Measurements from ENCODE around the gene SH3PXD2A.

The SH3PXD2A gene

DNA sequence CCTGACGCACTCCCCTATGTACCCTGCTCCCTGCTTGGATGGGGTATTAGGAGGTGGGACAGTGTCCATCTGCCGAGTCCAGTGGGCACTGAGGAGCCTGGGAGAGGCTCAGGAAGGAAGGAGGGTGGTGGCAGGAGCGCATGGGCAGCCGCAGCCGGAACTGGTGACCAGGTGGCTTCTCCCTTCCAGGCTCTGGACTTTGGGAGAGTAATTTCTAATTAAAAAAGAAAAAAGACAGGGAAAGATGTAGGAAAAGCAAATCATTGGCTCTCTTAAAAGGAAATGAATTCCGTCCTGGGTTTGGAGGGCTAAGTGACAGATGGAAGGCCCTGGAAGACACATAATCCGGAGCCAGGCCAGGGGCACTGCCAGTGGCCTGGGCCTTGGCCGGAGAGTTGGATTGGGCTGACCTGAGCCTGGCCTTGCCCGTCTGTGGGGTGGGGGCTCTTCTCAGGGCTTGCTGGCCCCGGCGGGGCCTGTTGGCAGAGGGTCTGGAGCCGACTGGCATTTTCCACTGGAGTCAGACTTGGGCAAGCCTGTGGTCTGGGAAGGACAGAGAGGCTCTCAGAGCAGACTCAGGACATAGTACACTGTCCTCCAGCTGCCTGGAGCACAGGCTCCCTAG is 298.9 kb downstream of the SH3PXD2A start:
- TF ChIP-seq, protein P1, sequence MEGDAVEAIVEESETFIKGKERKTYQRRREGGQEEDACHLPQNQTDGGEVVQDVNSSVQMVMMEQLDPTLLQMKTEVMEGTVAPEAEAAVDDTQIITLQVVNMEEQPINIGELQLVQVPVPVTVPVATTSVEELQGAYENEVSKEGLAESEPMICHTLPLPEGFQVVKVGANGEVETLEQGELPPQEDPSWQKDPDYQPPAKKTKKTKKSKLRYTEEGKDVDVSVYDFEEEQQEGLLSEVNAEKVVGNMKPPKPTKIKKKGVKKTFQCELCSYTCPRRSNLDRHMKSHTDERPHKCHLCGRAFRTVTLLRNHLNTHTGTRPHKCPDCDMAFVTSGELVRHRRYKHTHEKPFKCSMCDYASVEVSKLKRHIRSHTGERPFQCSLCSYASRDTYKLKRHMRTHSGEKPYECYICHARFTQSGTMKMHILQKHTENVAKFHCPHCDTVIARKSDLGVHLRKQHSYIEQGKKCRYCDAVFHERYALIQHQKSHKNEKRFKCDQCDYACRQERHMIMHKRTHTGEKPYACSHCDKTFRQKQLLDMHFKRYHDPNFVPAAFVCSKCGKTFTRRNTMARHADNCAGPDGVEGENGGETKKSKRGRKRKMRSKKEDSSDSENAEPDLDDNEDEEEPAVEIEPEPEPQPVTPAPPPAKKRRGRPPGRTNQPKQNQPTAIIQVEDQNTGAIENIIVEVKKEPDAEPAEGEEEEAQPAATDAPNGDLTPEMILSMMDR (conservative IDR thresholded peaks at IDR 0.05; ENCODE audit: control insufficient read depth, insufficient read depth, low read depth, low read length): no peak

GRCh38 chr10:103555712-103556111 is 299.7 kb downstream of the SH3PXD2A start:
- DNase-seq (ENCODE audit: low read depth): no peak
- TF ChIP-seq, protein P1 (conservative IDR thresholded peaks at IDR 0.05; ENCODE audit: control insufficient read depth, insufficient read depth, low read depth, low read length): no peak
- H3K4me3 ChIP-seq (ENCODE audit: control insufficient read depth, low read depth, low read length): no peak overlapping the region

More for the DNA sequence above, 298.9 kb downstream of the SH3PXD2A start:
- no peak overlapping the region for H3K4me3 ChIP-seq (ENCODE audit: control insufficient read depth, low read depth, low read length)
- DNase-seq (ENCODE audit: low read depth): no peak

DNA sequence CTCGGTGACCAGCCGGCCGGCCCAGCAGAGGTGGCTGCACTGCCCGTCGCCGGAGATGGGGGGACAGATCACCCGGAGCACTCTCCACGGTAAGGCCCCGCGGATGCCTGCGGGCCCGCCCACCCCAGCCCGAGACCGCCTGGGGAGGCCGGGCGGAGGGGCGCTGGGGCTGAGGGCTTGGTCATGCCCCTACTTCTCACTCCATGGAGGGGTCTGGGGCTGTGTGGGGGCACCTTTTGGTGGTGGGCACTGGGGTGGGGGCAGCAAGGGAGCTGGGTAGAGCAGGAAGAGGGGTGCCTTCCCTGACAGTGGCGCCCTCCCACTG is 300.1 kb downstream of the SH3PXD2A start:
- TF ChIP-seq, protein P1 (conservative IDR thresholded peaks at IDR 0.05; ENCODE audit: control insufficient read depth, insufficient read depth, low read depth, low read length): no peak
- no peak for DNase-seq (ENCODE audit: low read depth)
- H3K4me3 ChIP-seq (ENCODE audit: control insufficient read depth, low read depth, low read length): no peak overlapping the region

DNA sequence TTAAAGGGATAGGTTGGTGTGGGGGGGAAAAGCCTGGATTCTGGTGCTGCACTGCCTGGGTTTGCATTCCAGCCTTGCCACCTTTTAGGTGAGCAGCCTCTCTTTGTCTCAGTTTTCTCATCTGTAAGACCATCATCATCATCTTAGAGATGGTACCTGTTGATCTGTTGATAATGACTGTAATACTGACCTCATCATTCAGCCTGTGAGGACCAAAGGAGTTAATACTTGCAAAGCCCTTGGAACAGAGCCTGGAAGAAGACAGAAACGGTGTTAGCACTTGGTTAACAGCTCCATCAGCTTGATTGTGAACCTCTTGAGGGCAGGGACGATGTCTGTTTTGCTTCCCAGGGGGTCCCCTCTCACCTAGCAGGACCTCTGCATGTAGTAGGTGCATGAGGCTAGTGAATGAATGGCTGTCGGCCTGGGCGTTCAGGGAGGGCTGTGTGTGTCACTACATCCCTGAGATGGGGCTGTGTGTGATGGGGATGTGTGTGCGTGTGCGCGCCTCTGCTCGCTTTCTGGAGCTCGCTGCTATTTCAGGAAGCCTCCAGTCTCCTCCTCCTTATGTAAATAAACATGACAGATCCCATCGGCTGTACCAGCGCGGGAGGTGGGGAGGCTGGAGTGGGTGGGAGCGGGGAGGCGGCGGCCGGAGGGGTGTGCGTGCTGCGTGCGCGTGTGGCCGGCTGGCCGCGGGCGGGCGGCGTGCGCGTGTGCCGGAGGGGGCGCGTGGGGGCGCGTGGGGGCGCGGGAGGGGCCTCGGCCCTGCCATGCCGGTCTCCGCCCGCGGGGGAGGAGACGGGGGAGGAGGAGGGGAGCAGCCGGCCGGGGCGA is 300.7 kb downstream of the SH3PXD2A start:
- H3K4me3 ChIP-seq (ENCODE audit: control insufficient read depth, low read depth, low read length): no peak overlapping the region
- TF ChIP-seq, protein P1 (conservative IDR thresholded peaks at IDR 0.05; ENCODE audit: control insufficient read depth, insufficient read depth, low read depth, low read length): no peak
- DNase-seq (ENCODE audit: low read depth): peak; percentile 39

DNA sequence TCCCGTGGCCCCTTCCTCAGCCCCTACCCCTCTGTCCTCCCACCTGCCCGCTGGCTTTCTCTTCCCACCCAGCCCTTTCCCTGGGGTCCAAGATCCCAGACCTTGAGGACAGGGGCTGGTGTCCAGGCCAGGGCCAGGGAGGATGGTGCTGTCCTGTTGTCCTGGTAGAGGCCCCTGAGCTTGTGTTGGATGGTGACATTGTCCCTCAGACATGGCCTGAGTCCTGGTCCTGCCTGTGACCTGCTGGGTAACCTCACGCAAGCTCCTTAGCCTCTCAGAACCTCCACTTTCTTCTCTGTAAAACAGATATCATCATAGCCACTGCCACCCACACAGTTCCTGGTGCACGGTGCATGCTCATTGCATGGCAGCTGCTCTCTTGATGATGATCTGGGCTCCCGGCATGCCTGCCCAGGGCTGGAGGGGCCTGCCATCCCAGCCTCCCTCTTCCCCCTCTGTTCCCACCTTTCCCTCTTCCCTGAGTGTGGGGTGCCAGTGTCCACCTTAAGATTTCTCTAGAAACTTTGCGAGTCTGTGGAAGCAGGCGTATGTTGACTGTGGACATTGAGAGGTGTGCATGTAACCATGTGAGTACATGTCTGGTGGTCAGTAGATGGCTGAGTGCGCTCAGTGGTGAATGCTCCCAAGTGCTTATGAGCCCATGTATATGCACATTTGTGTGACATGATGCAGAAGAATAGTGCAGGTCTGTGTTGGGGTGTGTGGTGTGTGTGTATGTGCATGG is 301.5 kb downstream of the SH3PXD2A start:
- no peak for DNase-seq (ENCODE audit: low read depth)
- TF ChIP-seq, protein P1 (conservative IDR thresholded peaks at IDR 0.05; ENCODE audit: control insufficient read depth, insufficient read depth, low read depth, low read length): no peak
- H3K4me3 ChIP-seq (ENCODE audit: control insufficient read depth, low read depth, low read length): no peak overlapping the region

GRCh38 chr10:103552856-103553742 is 302.3 kb downstream of the SH3PXD2A start:
- no peak for DNase-seq (ENCODE audit: low read depth)
- TF ChIP-seq, protein P1 (conservative IDR thresholded peaks at IDR 0.05; ENCODE audit: control insufficient read depth, insufficient read depth, low read depth, low read length): no peak
- H3K4me3 ChIP-seq (ENCODE audit: control insufficient read depth, low read depth, low read length): no peak overlapping the region
